GM19025 (cell line): ENCODE measurements around the gene MYO16.

Source experiments
- ATAC-seq: cut with Tn5 transposase; IDR thresholded peaks from one replicate; pipeline ENCODE4 v1.9.1; 2021; ENCODE audit warnings: mild to moderate bottlenecking, low read depth, moderate library complexity; ENCODE audit not compliant: unreplicated experiment

MYO16 gene

GRCh38 chr13:108629181-108629752, at the start of gene MYO16:
MYO16 (plus strand) TSS chr13:108629611; CDS start chr13:108629845, 234 bp downstream.
- no peak for ATAC-seq

GRCh38 chr13:108586826-108587225, 42.6 kb upstream of the MYO16 start:
- ATAC-seq = no peak

- no peak for ATAC-seq
These were observed 40.9 kb upstream of the MYO16 start for GRCh38 chr13:108588516-108588915.

GRCh38 chr13:108594153-108594552, 35.3 kb upstream of the MYO16 start:
- no peak for ATAC-seq

- no peak for ATAC-seq
These were observed 33.8 kb upstream of the MYO16 start for GRCh38 chr13:108595436-108596274.

- no peak for ATAC-seq
These were observed 31.5 kb upstream of the MYO16 start for GRCh38 chr13:108597943-108598342.

- ATAC-seq = no peak
These were observed 23.0 kb upstream of the MYO16 start for GRCh38 chr13:108606424-108606823.

- no peak for ATAC-seq
These were observed 20.1 kb upstream of the MYO16 start for GRCh38 chr13:108609353-108609752.

- ATAC-seq = no peak
These were observed 18.9 kb upstream of the MYO16 start for GRCh38 chr13:108610507-108610906.

- ATAC-seq = no peak
These were observed 14.2 kb upstream of the MYO16 start for GRCh38 chr13:108615241-108615640.

- no peak for ATAC-seq
These were observed 11.2 kb upstream of the MYO16 start for GRCh38 chr13:108618233-108618632.

GRCh38 chr13:108621462-108621861, 7.9 kb upstream of the MYO16 start:
- no peak for ATAC-seq

- ATAC-seq = no peak
These were observed 5.3 kb upstream of the MYO16 start for GRCh38 chr13:108624108-108624507.

- no peak for ATAC-seq
These were observed 4.4 kb upstream of the MYO16 start for GRCh38 chr13:108624979-108625378.

GRCh38 chr13:108629988-108630387, 577 bp downstream of the MYO16 start:
- no peak for ATAC-seq

- ATAC-seq = no peak
These were observed 3.3 kb downstream of the MYO16 start for GRCh38 chr13:108632649-108633167.

GRCh38 chr13:108638901-108639300, 9.5 kb downstream of the MYO16 start:
- no peak for ATAC-seq

GRCh38 chr13:108643646-108644353, 14.4 kb downstream of the MYO16 start:
- ATAC-seq = no peak

GRCh38 chr13:108645376-108645775, 16.0 kb downstream of the MYO16 start:
- ATAC-seq = no peak

- no peak for ATAC-seq
These were observed 20.9 kb downstream of the MYO16 start for GRCh38 chr13:108650271-108650670.

- no peak for ATAC-seq
These were observed 27.3 kb downstream of the MYO16 start for GRCh38 chr13:108656742-108657141.
